SK-N-MC (cell line): ENCODE data around the gene FBXL20.
"Not testable (repeated sequence)": the region's sequence is repeated elsewhere in the genome, so short reads cannot be mapped to it uniquely, and the experiment has no call there.

Experiments
- EZH2 ChIP-seq: fragments of 200-600 bp; sonication (generic); IDR thresholded peaks from one replicate; pipeline ENCODE4 v1.6.1; 2017; ENCODE audit warnings: antibody characterized with exemption
- POLR2AphosphoS5 ChIP-seq: IDR thresholded peaks from 2 replicates; pipeline ENCODE4 v1.6.1; 2012; ENCODE audit warnings: mild to moderate bottlenecking, low read depth, low read length, borderline replicate concordance

DNA sequence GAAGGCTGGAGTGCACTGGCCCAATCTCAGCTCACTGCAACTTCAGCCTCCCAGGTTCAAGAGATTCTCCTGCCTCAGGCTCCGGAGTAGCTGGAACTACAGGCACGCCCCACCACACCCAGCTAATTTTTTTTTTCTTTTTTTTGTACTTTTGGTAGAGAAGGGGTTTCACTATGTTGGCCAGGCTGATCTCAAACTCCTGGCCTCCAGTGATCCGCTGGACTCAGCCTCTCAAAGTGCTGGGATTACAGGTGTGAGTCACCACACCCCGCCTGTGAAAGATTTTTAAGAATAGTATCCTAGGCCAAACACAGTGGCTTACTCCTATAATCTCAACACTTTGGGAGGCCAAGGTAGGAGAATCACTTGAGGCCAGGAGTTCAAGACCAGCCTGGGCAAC, 33.6 kb downstream of the FBXL20 start:
- not testable (repeated sequence) for TF ChIP-seq EZH2, POLR2AphosphoS5
